ENCODE data around the gene INTS7. TPM values are rescaled to one million over a fixed set of nuclear protein-coding genes. Genes with fewer than 3 reads are reported as not detected.
"Not testable (repeated sequence)": the region's sequence is repeated elsewhere in the genome, so short reads cannot be mapped to it uniquely, and the experiment has no call there.

The INTS7 gene
- total and polyA plus RNA-seq, 10 donors, result 5.4 to 16.5 (median 12.3) TPM

DNA sequence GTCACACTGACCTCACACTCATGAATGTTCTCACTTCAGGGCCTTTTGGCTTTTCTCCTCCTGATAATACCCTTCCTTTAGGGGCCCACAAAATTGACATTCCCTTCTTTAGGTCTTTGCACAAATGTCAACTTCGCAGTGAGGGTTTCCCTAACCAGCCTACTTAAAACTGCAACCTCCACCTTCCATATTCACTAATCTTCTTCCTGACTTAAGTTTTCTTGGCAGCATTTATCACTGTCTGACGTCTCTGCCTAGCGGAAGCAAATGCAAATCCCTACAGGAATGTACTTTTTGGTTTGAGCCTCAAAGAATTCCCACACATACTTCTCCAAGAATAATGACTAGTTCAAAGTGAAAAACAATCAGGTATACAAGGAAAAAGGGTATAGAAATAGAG, 32.8 kb downstream of the INTS7 start:
- no peak for DNase-seq
- WGBS, 5 donors, result 91 to 95% (median 93%) methylated on average over 3 of the region's 3 CpGs
- TF ChIP-seq, protein P1, sequence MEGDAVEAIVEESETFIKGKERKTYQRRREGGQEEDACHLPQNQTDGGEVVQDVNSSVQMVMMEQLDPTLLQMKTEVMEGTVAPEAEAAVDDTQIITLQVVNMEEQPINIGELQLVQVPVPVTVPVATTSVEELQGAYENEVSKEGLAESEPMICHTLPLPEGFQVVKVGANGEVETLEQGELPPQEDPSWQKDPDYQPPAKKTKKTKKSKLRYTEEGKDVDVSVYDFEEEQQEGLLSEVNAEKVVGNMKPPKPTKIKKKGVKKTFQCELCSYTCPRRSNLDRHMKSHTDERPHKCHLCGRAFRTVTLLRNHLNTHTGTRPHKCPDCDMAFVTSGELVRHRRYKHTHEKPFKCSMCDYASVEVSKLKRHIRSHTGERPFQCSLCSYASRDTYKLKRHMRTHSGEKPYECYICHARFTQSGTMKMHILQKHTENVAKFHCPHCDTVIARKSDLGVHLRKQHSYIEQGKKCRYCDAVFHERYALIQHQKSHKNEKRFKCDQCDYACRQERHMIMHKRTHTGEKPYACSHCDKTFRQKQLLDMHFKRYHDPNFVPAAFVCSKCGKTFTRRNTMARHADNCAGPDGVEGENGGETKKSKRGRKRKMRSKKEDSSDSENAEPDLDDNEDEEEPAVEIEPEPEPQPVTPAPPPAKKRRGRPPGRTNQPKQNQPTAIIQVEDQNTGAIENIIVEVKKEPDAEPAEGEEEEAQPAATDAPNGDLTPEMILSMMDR (IDR thresholded peaks at IDR 0.05 in 8 of 11, conservative IDR thresholded peaks at IDR 0.05 in 3 of 11), result no peak
- TF ChIP-seq POLR2AphosphoS5 (IDR thresholded peaks at IDR 0.05), result no peak
- TF ChIP-seq POLR2A (IDR thresholded peaks at IDR 0.05), result no peak
- Histone ChIP-seq H3K27ac (no peak overlapping the region), H3K27me3 (replicated peaks in 1 of 7) (no peaks in the 10 kb centered on the region), H3K4me1 (no peaks in the 10 kb centered on the region), H3K4me3 (no peak overlapping the region), H3K36me3 (peaks cover 0 to 77% (median 16%) of the 10 kb centered on the region in 6 donors), H3K9me3 (no peaks in the 10 kb centered on the region)
- intact Hi-C loops (cut with DNase I; ENCODE audit: low total_unique reads), result no loop called here

DNA sequence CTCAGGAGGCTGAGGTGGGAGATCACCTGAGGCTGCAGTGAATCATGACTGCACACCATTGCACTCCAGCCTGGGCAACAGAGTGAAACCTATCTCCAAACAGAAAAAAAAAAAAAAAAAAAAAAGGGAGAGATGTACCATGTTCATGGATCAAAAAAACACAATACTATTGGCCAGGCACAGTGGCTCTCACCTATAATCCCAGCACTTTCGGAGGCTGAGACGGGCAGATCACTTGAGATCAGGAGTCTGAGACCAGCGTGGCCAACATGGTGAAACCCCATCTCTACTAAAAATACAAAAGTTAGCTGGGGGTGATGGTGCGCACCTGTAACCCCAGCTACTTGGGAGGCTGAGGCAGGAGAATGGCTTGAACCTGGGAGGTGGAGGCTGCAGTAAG, 37.9 kb downstream of the INTS7 start:
- H3K9me3 ChIP-seq; H3K4me1 ChIP-seq; DNase-seq; H3K4me3 ChIP-seq; H3K27me3 ChIP-seq (replicated peaks in 1 of 7); intact Hi-C loops (cut with DNase I; ENCODE audit: low total_unique reads); H3K27ac ChIP-seq: not testable (repeated sequence)
- WGBS, 5 donors, result 96 to 100% (median 99%) methylated on average over 4 of the region's 4 CpGs
- peaks cover 0 to 58% (median 12%) of the 10 kb centered on the region in 6 donors for H3K36me3 ChIP-seq

DNA sequence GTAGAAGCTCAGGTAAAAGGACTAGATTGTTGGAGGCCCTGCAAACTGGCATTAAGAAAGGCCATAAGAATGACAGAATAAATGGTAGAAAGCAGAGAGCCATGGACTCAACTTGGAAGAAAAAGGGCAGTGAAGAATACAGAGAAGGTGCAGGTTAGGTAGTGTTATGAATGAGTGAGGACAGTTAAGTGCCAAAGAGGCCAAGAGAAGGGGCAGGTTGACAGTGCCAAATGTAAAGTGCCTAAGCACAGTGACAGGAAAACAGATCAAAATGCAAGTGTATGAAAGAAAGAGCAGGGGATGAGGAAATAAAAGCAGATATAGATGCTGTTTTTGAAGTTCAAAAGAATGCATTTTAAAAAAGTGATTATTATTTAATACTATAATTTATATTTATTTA, 43.7 kb downstream of the INTS7 start:
- intact Hi-C loops (cut with DNase I; ENCODE audit: low total_unique reads), result no loop called here
- no peaks in the 10 kb centered on the region for H3K4me1 ChIP-seq
- H3K9me3 ChIP-seq, result no peaks in the 10 kb centered on the region
- TF ChIP-seq POLR2AphosphoS5 (IDR thresholded peaks at IDR 0.05) (no peak), POLR2A (IDR thresholded peaks at IDR 0.05) (no peak)
- TF ChIP-seq, protein P1 (IDR thresholded peaks at IDR 0.05 in 8 of 11, conservative IDR thresholded peaks at IDR 0.05 in 3 of 11), result no peak
- H3K4me3 ChIP-seq, result no peak overlapping the region
- no peak for DNase-seq
- no peak overlapping the region for H3K27ac ChIP-seq
- H3K36me3 ChIP-seq, result peaks cover 0 to 33% (median 9%) of the 10 kb centered on the region in 6 donors
- no peaks in the 10 kb centered on the region for H3K27me3 ChIP-seq (replicated peaks in 1 of 7)

DNA sequence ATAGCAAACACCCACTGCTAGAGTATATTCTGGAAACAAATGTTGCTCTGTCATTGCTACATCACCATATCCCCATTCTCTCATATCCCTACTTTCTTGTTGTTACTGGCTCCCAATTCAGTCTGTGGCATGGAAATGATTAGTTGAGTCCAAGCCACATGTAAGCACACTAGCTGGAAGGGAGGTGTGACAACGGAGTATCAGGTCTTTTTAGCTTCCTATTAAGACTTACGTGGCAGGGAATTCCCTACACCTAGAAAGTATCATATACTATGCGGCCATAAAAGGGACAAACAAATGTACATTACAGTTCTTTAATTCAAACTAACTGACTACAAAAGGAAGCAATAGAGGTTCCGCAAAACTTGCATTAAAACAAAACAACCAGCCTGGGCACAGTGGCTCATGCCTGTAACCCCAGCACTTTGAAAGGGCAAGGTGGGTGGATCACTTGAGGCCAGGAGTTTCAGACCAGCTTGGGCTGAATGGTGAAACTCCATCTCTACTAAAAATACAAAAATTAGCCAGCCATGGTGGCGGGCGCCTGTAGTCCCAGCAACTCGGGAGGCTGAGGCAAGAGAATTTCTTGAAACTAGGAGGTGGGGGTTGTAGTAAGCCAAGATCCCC, 48.6 kb downstream of the INTS7 start:
- WGBS, 5 donors, result 81 to 97% (median 94%) methylated on average over 7 of the region's 7 CpGs
- H3K9me3 ChIP-seq, result no peaks in the 10 kb centered on the region
- H3K4me3 ChIP-seq, result no peak overlapping the region
- TF ChIP-seq POLR2AphosphoS5 (IDR thresholded peaks at IDR 0.05), result no peak
- TF ChIP-seq POLR2A (IDR thresholded peaks at IDR 0.05), result no peak
- TF ChIP-seq, protein P1 (IDR thresholded peaks at IDR 0.05 in 8 of 11, conservative IDR thresholded peaks at IDR 0.05 in 3 of 11), result no peak
- no peaks in the 10 kb centered on the region for H3K4me1 ChIP-seq
- no peak for DNase-seq
- H3K36me3 ChIP-seq, result peaks cover 0 to 62% (median 9%) of the 10 kb centered on the region in 6 donors
- no peaks in the 10 kb centered on the region for H3K27me3 ChIP-seq (replicated peaks in 1 of 7)
- H3K27ac ChIP-seq, result no peak overlapping the region
- intact Hi-C loops (cut with DNase I; ENCODE audit: low total_unique reads), result no loop called here
